Hepatocyte (in vitro differentiated cells): Measurements from ENCODE around the gene NFKBIZ. TPM values are rescaled to one million over a fixed set of nuclear protein-coding genes. Genes with fewer than 3 reads are reported as not detected.
"Not testable (repeated sequence)": the region's sequence is repeated elsewhere in the genome, so short reads cannot be mapped to it uniquely, and the experiment has no call there.

Experiments used
- DNase-seq: peaks from one replicate; pipeline ENCODE4 v3.0.0-alpha.2; 2016; ENCODE audit warnings: low spot score
- H2AFZ ChIP-seq: fragments of 200-600 bp; sonication (generic); 2 replicates; pipeline ENCODE4 v1.6.0; 2016; ENCODE audit warnings: antibody characterized with exemption, mild to moderate bottlenecking
- H3K27ac ChIP-seq: fragments of 200-600 bp; sonication (generic); 2 replicates; pipeline ENCODE4 v1.5.1; 2016; ENCODE audit warnings: mild to moderate bottlenecking
- H3K27me3 ChIP-seq: fragments of 200-600 bp; sonication (generic); 2 replicates; pipeline ENCODE4 v1.6.1; 2016
- H3K36me3 ChIP-seq: fragments of 200-600 bp; sonication (generic); replicated peaks from 2 replicates; pipeline ENCODE4 v1.5.1; 2016; ENCODE audit warnings: low read depth; ENCODE audit not compliant: insufficient read depth
- H3K4me1 ChIP-seq: fragments of 200-600 bp; sonication (generic); 2 replicates; pipeline ENCODE4 v1.5.1; 2016; ENCODE audit warnings: mild to moderate bottlenecking, moderate library complexity; ENCODE audit not compliant: insufficient read depth
- H3K4me2 ChIP-seq: fragments of 200-600 bp; sonication (generic); 2 replicates; pipeline ENCODE4 v1.6.0; 2016
- H3K4me3 ChIP-seq: fragments of 200-600 bp; sonication (generic); 2 replicates; pipeline ENCODE4 v1.5.1; 2016; ENCODE audit warnings: mild to moderate bottlenecking
- H3K79me2 ChIP-seq: fragments of 200-600 bp; sonication (generic); 2 replicates; pipeline ENCODE4 v1.6.0; 2017; ENCODE audit warnings: mild to moderate bottlenecking
- H3K9me2 ChIP-seq: fragments of 200-600 bp; sonication (generic); replicated peaks from 2 replicates; pipeline ENCODE4 v1.6.0; 2017; ENCODE audit warnings: mild to moderate bottlenecking; ENCODE audit not compliant: insufficient read depth
- H3K9me3 ChIP-seq: fragments of 200-600 bp; sonication (generic); 2 replicates; pipeline ENCODE4 v1.5.1; 2016; ENCODE audit warnings: low read depth, mild to moderate bottlenecking
- H4K20me1 ChIP-seq: fragments of 200-600 bp; sonication (generic); 2 replicates; pipeline ENCODE4 v1.6.0; 2016; ENCODE audit warnings: mild to moderate bottlenecking; ENCODE audit not compliant: insufficient read depth, poor library complexity, severe bottlenecking
- EZH2 ChIP-seq: fragments of 200-600 bp; sonication (generic); IDR thresholded peaks from 2 replicates; pipeline ENCODE4 v1.6.1; 2016; ENCODE audit warnings: antibody characterized with exemption, mild to moderate bottlenecking, borderline replicate concordance
- EZH2phosphoT487 ChIP-seq: fragments of 200-600 bp; sonication (generic); IDR thresholded peaks from one replicate; pipeline ENCODE4 v1.6.1; 2018; ENCODE audit warnings: antibody characterized with exemption, mild to moderate bottlenecking, low read depth, moderate library complexity; ENCODE audit not compliant: unreplicated experiment, severe bottlenecking
- WGBS: methylation state at CpG from one replicate; pipeline ENCODE4 v1.1.6; 2016; ENCODE audit warnings: low lambda C conversion rate; ENCODE audit errors: missing lambda C conversion rate; 5-methylcytosine and 5-hydroxymethylcytosine counted together
- polyA plus RNA-seq: library from polyadenylated mRNA; unstranded; fragments of >200 nt; fragmentation: Nextera tagmentation; extraction: Ambion mirVana; gene quantifications from 2 replicates; pipeline ENCODE4 v1.2.1, GENCODE V29; 2016
- total RNA-seq: library from RNA; depleted of rRNA; stranded (reverse); fragments of >200 nt; gene quantifications from 2 replicates; pipeline ENCODE4 v1.2.3, GENCODE V29; 2014
- TF ChIP-seq, protein P1 (sequence below): fragments of 200-600 bp; sonication (generic); IDR thresholded peaks from 2 replicates; pipeline ENCODE4 v1.5.1; 2016; ENCODE audit warnings: antibody characterized with exemption, mild to moderate bottlenecking; ENCODE audit not compliant: poor library complexity

NFKBIZ gene
- total and polyA plus RNA-seq, 2 experiments from 2014 or later = 160 to 182 TPM

DNA sequence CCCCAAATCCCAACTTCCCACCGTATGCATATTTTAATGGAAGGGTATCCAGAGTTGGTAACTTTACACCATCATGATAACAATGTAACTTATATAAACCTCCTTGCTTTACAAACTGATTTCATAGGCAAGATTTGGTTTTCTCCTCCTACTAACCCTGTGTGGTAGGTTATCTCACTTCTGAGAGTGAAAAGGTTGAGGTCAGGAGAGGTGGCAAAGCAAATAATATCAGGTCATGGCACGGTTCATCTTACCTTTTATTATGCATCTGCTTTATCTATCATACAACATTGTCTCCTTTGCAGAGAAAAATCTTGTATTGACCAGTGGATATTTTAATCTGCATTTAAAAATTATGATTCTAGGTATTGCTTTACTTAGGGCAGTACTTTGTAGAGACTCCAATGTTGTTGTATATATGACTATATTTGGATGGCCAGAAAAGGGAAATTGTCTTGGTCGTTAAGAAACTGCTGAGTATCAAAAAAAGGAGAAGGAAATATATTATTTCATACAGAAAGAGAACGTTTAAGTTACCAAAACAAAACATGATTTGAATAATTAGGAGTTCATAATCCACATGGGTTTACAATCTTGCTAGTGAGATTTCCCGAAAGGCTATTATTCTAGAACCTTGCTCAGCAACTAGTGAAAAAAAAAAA lies 30.4 kb downstream of the NFKBIZ start:
- no peak overlapping the region for H2AFZ ChIP-seq
- no peaks in the 10 kb centered on the region for H3K9me2 ChIP-seq
- H3K27me3 ChIP-seq = no peaks in the 10 kb centered on the region
- H3K27ac ChIP-seq = no peak overlapping the region
- H3K4me3 ChIP-seq = no peak overlapping the region
- no peaks in the 10 kb centered on the region for H3K36me3 ChIP-seq
- TF ChIP-seq EZH2phosphoT487 (no peak), EZH2 (no peak)
- TF ChIP-seq, protein P1, sequence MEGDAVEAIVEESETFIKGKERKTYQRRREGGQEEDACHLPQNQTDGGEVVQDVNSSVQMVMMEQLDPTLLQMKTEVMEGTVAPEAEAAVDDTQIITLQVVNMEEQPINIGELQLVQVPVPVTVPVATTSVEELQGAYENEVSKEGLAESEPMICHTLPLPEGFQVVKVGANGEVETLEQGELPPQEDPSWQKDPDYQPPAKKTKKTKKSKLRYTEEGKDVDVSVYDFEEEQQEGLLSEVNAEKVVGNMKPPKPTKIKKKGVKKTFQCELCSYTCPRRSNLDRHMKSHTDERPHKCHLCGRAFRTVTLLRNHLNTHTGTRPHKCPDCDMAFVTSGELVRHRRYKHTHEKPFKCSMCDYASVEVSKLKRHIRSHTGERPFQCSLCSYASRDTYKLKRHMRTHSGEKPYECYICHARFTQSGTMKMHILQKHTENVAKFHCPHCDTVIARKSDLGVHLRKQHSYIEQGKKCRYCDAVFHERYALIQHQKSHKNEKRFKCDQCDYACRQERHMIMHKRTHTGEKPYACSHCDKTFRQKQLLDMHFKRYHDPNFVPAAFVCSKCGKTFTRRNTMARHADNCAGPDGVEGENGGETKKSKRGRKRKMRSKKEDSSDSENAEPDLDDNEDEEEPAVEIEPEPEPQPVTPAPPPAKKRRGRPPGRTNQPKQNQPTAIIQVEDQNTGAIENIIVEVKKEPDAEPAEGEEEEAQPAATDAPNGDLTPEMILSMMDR = no peak
- no peak overlapping the region for H3K4me2 ChIP-seq
- no peaks in the 10 kb centered on the region for H3K79me2 ChIP-seq
- H3K9me3 ChIP-seq = no peaks in the 10 kb centered on the region
- H4K20me1 ChIP-seq = no peaks in the 10 kb centered on the region
- no peaks in the 10 kb centered on the region for H3K4me1 ChIP-seq
- no peak for DNase-seq
- WGBS = 83% methylated on average over 5 of the region's 5 CpGs

DNA sequence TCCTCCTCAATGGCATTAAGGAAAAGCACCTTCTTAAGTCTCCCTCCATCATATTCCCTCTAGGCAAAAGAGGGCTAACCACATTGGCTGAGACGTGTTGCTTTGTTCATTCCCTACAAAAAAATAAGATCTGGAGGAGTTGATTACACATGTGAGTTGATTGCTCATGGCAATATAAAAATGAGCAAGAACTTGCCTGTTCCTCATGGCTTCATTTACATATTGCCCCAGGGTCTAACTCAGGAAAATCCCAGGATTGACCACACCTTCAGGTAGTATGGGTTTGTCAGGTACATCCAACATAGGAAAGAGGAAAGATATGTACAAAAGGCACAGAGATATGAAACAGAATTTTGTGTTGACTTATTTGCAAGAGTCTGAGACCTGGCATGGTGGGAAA lies 35.5 kb downstream of the NFKBIZ start:
- Histone ChIP-seq H3K27me3 (no peaks in the 10 kb centered on the region), H3K27ac (no peak overlapping the region), H3K9me2 (no peaks in the 10 kb centered on the region), H3K9me3 (no peaks in the 10 kb centered on the region), H3K36me3 (no peaks in the 10 kb centered on the region), H4K20me1 (no peaks in the 10 kb centered on the region), H3K4me1 (no peaks in the 10 kb centered on the region), H3K4me2 (no peak overlapping the region), H2AFZ (no peak overlapping the region), H3K4me3 (no peak overlapping the region), H3K79me2 (no peaks in the 10 kb centered on the region)
- 87% methylated on average over 1 of the region's 1 CpG for WGBS
- DNase-seq = no peak
- no peak for TF ChIP-seq EZH2phosphoT487
- no peak for TF ChIP-seq EZH2
- TF ChIP-seq, protein P1 = no peak

DNA sequence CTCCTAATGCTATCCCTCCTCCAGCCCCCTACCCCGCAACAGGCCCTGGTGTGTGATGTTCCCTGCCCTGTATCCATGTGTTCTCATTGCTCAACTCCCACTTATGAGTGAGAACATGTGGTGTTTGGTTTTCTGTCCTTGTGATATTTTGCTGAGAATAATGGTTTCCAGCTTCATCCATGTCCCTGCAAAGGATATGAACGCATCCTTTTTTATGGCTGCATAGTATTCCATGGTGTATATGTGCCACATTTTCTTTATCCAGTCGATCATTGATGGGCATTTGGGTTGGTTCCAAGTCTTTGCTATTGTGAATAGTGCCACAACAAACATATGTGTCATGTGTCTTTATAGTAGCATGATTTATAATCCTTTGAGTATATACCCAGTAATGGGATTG lies 36.3 kb downstream of the NFKBIZ start:
- not testable (repeated sequence) for DNase-seq, H3K27me3 ChIP-seq, H3K79me2 ChIP-seq, H3K4me3 ChIP-seq, H3K36me3 ChIP-seq, H3K4me2 ChIP-seq, H3K9me2 ChIP-seq, H3K4me1 ChIP-seq, H4K20me1 ChIP-seq, H2AFZ ChIP-seq, H3K9me3 ChIP-seq, H3K27ac ChIP-seq
- 92% methylated on average over 3 of the region's 3 CpGs for WGBS

DNA sequence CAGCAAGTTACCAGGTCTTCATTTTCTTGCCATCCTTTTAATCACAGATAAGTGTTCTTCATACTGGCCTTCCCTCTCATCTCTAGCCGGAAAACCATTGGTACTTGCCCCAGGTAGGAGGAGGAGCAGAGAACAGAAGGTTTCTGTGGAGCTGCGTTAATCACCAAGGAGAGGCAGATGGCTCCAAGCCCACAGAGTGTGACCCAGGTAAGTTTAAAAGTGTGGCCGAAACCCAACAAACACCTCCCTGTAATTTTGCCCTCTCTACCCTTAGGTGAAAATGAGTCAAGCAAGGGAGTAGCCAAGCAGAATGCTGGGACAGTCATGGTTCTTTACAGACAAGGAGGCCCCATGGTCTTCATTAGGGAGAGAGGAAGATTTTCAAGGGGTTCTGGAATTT lies 37.3 kb downstream of the NFKBIZ start:
- H4K20me1 ChIP-seq = no peaks in the 10 kb centered on the region
- H3K27ac ChIP-seq = no peak overlapping the region
- TF ChIP-seq EZH2 = no peak
- TF ChIP-seq EZH2phosphoT487 = no peak
- TF ChIP-seq, protein P1 = no peak
- DNase-seq = no peak
- no peaks in the 10 kb centered on the region for H3K79me2 ChIP-seq
- H3K9me3 ChIP-seq = no peaks in the 10 kb centered on the region
- H3K9me2 ChIP-seq = no peaks in the 10 kb centered on the region
- no peaks in the 10 kb centered on the region for H3K36me3 ChIP-seq
- H3K4me2 ChIP-seq = no peak overlapping the region
- WGBS = 90% methylated on average over 3 of the region's 3 CpGs
- no peaks in the 10 kb centered on the region for H3K27me3 ChIP-seq
- H3K4me3 ChIP-seq = no peak overlapping the region
- no peak overlapping the region for H2AFZ ChIP-seq
- H3K4me1 ChIP-seq = no peaks in the 10 kb centered on the region
